ENCODE measurements around the gene SPATA9. TPM values are rescaled to one million over a fixed set of nuclear protein-coding genes. Genes with fewer than 3 reads are reported as not detected.

Gene SPATA9
- total RNA-seq, 4 donors from 2014 or later, result 0.82 to 1.5 TPM; not detected in 2

- DNase-seq, result no peak
- Histone ChIP-seq H3K4me1 (peaks cover 4 to 74% (median 31%) of the 10 kb centered on the region in 4 donors), H3K9me3 (no peaks in the 10 kb centered on the region), H3K27me3 (no peaks in the 10 kb centered on the region), H3K36me3 (no peaks in the 10 kb centered on the region), H3K4me3 (no peak overlapping the region), H3K27ac (peak overlapping the region; percentile 93 to 95 (median 94))
- intact Hi-C loops (cut with DNase I; ENCODE audit: low total_unique reads) (loop anchor here (10.0 kb wide), 1 partner anchor 65 kb away; no protein-coding TSS in a partner anchor), in situ Hi-C loops (cut with MboI; ENCODE audit: low pct_ligation_motif_present in 1 of 4, low pct_unique_long_range_greater_than_20kb in 1 of 4, low sequenced_read_pairs in 3 of 4) (loop anchor here in 1 of 4 donors (10.0 kb wide), 1 partner anchor 65 kb away; no protein-coding TSS in a partner anchor)
- no peak for TF ChIP-seq CTCF (IDR thresholded peaks at IDR 0.05)
- TF ChIP-seq POLR2AphosphoS5 (IDR thresholded peaks at IDR 0.05), result no peak
- TF ChIP-seq POLR2A (IDR thresholded peaks at IDR 0.05), result no peak
- 89 to 96% methylated on average over 6 to 8 of the region's 8 CpGs for WGBS, 2 donors (ENCODE audit: low coverage in 1 of 2)
Observed at GRCh38 chr5:95729115-95730010, 46.6 kb upstream of the SPATA9 start.

- TF ChIP-seq CTCF (IDR thresholded peaks at IDR 0.05) (no peak), POLR2AphosphoS5 (IDR thresholded peaks at IDR 0.05) (no peak), POLR2A (IDR thresholded peaks at IDR 0.05) (no peak), EP300 (IDR thresholded peaks at IDR 0.05; ENCODE audit: low read depth) (no peak)
- H3K36me3 ChIP-seq, result no peaks in the 10 kb centered on the region
- intact Hi-C loops (cut with DNase I; ENCODE audit: low total_unique reads), result no loop called here
- H3K9me3 ChIP-seq, result no peaks in the 10 kb centered on the region
- no peak for DNase-seq
- peaks cover 4 to 68% (median 25%) of the 10 kb centered on the region in 4 donors for H3K4me1 ChIP-seq
- peak overlapping the region; percentile 93 to 95 (median 94) for H3K27ac ChIP-seq
- WGBS, 2 donors (ENCODE audit: low coverage in 1 of 2), result 87 to 90% methylated on average over 3 of the region's 3 CpGs
- H3K4me3 ChIP-seq, result no peak overlapping the region
- no peaks in the 10 kb centered on the region for H3K27me3 ChIP-seq
- in situ Hi-C loops (cut with MboI; ENCODE audit: low pct_ligation_motif_present in 1 of 4, low pct_unique_long_range_greater_than_20kb in 1 of 4, low sequenced_read_pairs in 3 of 4), result loop anchor here in 1 of 4 donors (10.0 kb wide), 1 partner anchor 64 kb away; no protein-coding TSS in a partner anchor
Observed at GRCh38 chr5:95728494-95729114, 45.8 kb upstream of the SPATA9 start.

GRCh38 chr5:95727764-95728191 lies 45.0 kb upstream of the SPATA9 start:
- intact Hi-C loops (cut with DNase I; ENCODE audit: low total_unique reads), result no loop called here
- WGBS, 2 donors (ENCODE audit: low coverage in 1 of 2), result 61 to 66% methylated on average over 2 of the region's 2 CpGs
- TF ChIP-seq CTCF (IDR thresholded peaks at IDR 0.05), result no peak
- DNase-seq, result no peak
- Histone ChIP-seq H3K36me3 (no peaks in the 10 kb centered on the region), H3K4me3 (no peak overlapping the region), H3K27ac (peak overlapping the region; percentile 23 to 95 (median 70)), H3K9me3 (no peaks in the 10 kb centered on the region), H3K27me3 (no peaks in the 10 kb centered on the region), H3K4me1 (peaks cover 4 to 67% (median 21%) of the 10 kb centered on the region in 4 donors)
- in situ Hi-C loops (cut with MboI; ENCODE audit: low pct_ligation_motif_present in 1 of 4, low pct_unique_long_range_greater_than_20kb in 1 of 4, low sequenced_read_pairs in 3 of 4), result loop anchor here in 1 of 4 donors (10.0 kb wide), 1 partner anchor 63 kb away; no protein-coding TSS in a partner anchor
